ENCODE results near the gene PAN3.

The PAN3 gene

GRCh38 chr13:28316836-28317235 is 178.5 kb downstream of the PAN3 start:
- no peak overlapping the region for H3K4me3 ChIP-seq (replicated peaks in 1 of 2; ENCODE audit: low read depth in 2 of 2, low read length in 2 of 2)
- TF ChIP-seq CTCF (IDR thresholded peaks at IDR 0.05; ENCODE audit: low read depth, low read length) = no peak
- DNase-seq (ENCODE audit: low read depth in 2 of 2) = no peak

GRCh38 chr13:28318496-28318895 is 180.2 kb downstream of the PAN3 start:
- no peak overlapping the region for H3K4me3 ChIP-seq (replicated peaks in 1 of 2; ENCODE audit: low read depth in 2 of 2, low read length in 2 of 2)
- no peak for TF ChIP-seq CTCF (IDR thresholded peaks at IDR 0.05; ENCODE audit: low read depth, low read length)
- no peak for DNase-seq (ENCODE audit: low read depth in 2 of 2)

- no peak overlapping the region for H3K4me3 ChIP-seq (replicated peaks in 1 of 2; ENCODE audit: low read depth in 2 of 2, low read length in 2 of 2)
- no peak for DNase-seq (ENCODE audit: low read depth in 2 of 2)
- TF ChIP-seq CTCF (IDR thresholded peaks at IDR 0.05; ENCODE audit: low read depth, low read length) = no peak
Observed at GRCh38 chr13:28319528-28319927, 181.2 kb downstream of the PAN3 start.

- DNase-seq (ENCODE audit: low read depth in 2 of 2) = no peak
- TF ChIP-seq CTCF (IDR thresholded peaks at IDR 0.05; ENCODE audit: low read depth, low read length) = no peak
- H3K4me3 ChIP-seq (replicated peaks in 1 of 2; ENCODE audit: low read depth in 2 of 2, low read length in 2 of 2) = no peak overlapping the region
Observed at GRCh38 chr13:28320209-28320608, 181.9 kb downstream of the PAN3 start.

GRCh38 chr13:28320884-28321574 is 182.7 kb downstream of the PAN3 start:
- TF ChIP-seq CTCF (IDR thresholded peaks at IDR 0.05; ENCODE audit: low read depth, low read length) = no peak
- H3K4me3 ChIP-seq (replicated peaks in 1 of 2; ENCODE audit: low read depth in 2 of 2, low read length in 2 of 2) = no peak overlapping the region
- DNase-seq (ENCODE audit: low read depth in 2 of 2) = no peak

GRCh38 chr13:28321756-28322155 is 183.4 kb downstream of the PAN3 start:
- no peak for DNase-seq (ENCODE audit: low read depth in 2 of 2)
- TF ChIP-seq CTCF (IDR thresholded peaks at IDR 0.05; ENCODE audit: low read depth, low read length) = no peak
- no peak overlapping the region for H3K4me3 ChIP-seq (replicated peaks in 1 of 2; ENCODE audit: low read depth in 2 of 2, low read length in 2 of 2)

All from cardiac fibroblast (primary cell).